Right lobe of liver (tissue), 4 donors: ENCODE data around the gene RNF217.

Source experiments
- CTCF ChIP-seq, 4 donors: fragments of 200-600 bp in 3 of 4; fragments of 450-650 bp in 1 of 4; IDR thresholded peaks; one replicate each; pipeline versions ENCODE4 v1.5.1 to v1.8.0; 2016 to 2022; ENCODE audit warnings: antibody characterized with exemption in 4 of 4, mild to moderate bottlenecking in 2 of 4
- POLR2A ChIP-seq: fragments of 450-650 bp; IDR thresholded peaks from one replicate; pipeline ENCODE4 v1.6.1; 2017; ENCODE audit warnings: antibody characterized with exemption, mild to moderate bottlenecking
- donor health status: DM: no; HTN: no; CAD: no.
- donor health status: DM: no; HTN: no; CAD: no.
- donor health status: DM: no; HTN: yes; CAD: no.

DNA sequence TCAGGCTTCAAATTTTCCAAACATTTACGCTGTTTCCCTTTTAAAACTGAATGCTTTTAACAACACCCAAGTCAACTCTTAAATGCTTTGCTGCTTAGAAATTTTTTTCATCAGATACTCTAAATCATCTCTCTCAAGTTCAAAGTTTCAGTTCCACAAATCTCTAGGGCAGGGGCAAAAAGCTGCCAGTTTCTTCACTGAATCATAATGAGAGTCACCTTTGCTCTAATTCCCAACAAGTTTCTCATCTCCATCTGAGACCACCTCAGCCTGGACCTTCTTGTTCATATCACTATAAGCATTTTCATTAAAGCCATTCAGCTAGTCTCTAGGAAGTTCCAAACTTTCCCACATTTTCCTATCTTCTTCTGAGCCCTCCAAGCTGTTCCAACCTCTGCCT is 69.1 kb downstream of the RNF217 start:
- TF ChIP-seq POLR2A (no peak), CTCF (IDR thresholded peaks at IDR 0.05) (no peak)
